Measurements from ENCODE around the gene DLGAP1.
"Not testable (repeated sequence)": the region's sequence is repeated elsewhere in the genome, so short reads cannot be mapped to it uniquely, and the experiment has no call there.

DLGAP1 gene

GRCh38 chr18:3615374-3615985 is 839.6 kb downstream of the DLGAP1 start:
- no peak for TF ChIP-seq CTCF (IDR thresholded peaks at IDR 0.05; ENCODE audit: extremely low read depth, insufficient read depth, missing control alignments)
- in situ Hi-C loops (cut with MboI; ENCODE audit: low pct_unique_long_range_greater_than_20kb, low sequenced_read_pairs, unreplicated experiment) = no loop called here
- DNase-seq (ENCODE audit: low spot score) = no peak

GRCh38 chr18:3612315-3612714 is 842.8 kb downstream of the DLGAP1 start:
- no peak for TF ChIP-seq CTCF (IDR thresholded peaks at IDR 0.05; ENCODE audit: extremely low read depth, insufficient read depth, missing control alignments)
- in situ Hi-C loops (cut with MboI; ENCODE audit: low pct_unique_long_range_greater_than_20kb, low sequenced_read_pairs, unreplicated experiment) = no loop called here
- DNase-seq (ENCODE audit: low spot score) = no peak

- in situ Hi-C loops (cut with MboI; ENCODE audit: low pct_unique_long_range_greater_than_20kb, low sequenced_read_pairs, unreplicated experiment) = no loop called here
- no peak for TF ChIP-seq CTCF (IDR thresholded peaks at IDR 0.05; ENCODE audit: extremely low read depth, insufficient read depth, missing control alignments)
- DNase-seq (ENCODE audit: low spot score) = no peak
These were observed 843.6 kb downstream of the DLGAP1 start for GRCh38 chr18:3611313-3612090.

- no peak for DNase-seq (ENCODE audit: low spot score)
- no peak for TF ChIP-seq CTCF (IDR thresholded peaks at IDR 0.05; ENCODE audit: extremely low read depth, insufficient read depth, missing control alignments)
- in situ Hi-C loops (cut with MboI; ENCODE audit: low pct_unique_long_range_greater_than_20kb, low sequenced_read_pairs, unreplicated experiment) = no loop called here
These were observed 844.3 kb downstream of the DLGAP1 start for GRCh38 chr18:3610813-3611212.

- in situ Hi-C loops (cut with MboI; ENCODE audit: low pct_unique_long_range_greater_than_20kb, low sequenced_read_pairs, unreplicated experiment) = no loop called here
- TF ChIP-seq CTCF (IDR thresholded peaks at IDR 0.05; ENCODE audit: extremely low read depth, insufficient read depth, missing control alignments) = no peak
- DNase-seq (ENCODE audit: low spot score) = no peak
These were observed 844.9 kb downstream of the DLGAP1 start for GRCh38 chr18:3610188-3610708.

- DNase-seq (ENCODE audit: low spot score) = no peak
- no peak for TF ChIP-seq CTCF (IDR thresholded peaks at IDR 0.05; ENCODE audit: extremely low read depth, insufficient read depth, missing control alignments)
- in situ Hi-C loops (cut with MboI; ENCODE audit: low pct_unique_long_range_greater_than_20kb, low sequenced_read_pairs, unreplicated experiment) = no loop called here
These were observed 846.6 kb downstream of the DLGAP1 start for GRCh38 chr18:3608488-3608887.

GRCh38 chr18:3608099-3608453 is 847.0 kb downstream of the DLGAP1 start:
- in situ Hi-C loops (cut with MboI; ENCODE audit: low pct_unique_long_range_greater_than_20kb, low sequenced_read_pairs, unreplicated experiment); DNase-seq (ENCODE audit: low spot score): not testable (repeated sequence)

Data from GM13977 (cell line).